GM08714 (cell line): ENCODE measurements around the gene WDR86.

ENCODE experiments used
- H3K4me3 ChIP-seq: fragments of 200-500 bp; sonication (Bioruptor generic); 2 replicates; pipeline ENCODE4 v1.5.1; 2014; ENCODE audit warnings: mild to moderate bottlenecking, low read length, inconsistent platforms
- ZNF274 ChIP-seq: IDR thresholded peaks from 2 replicates; pipeline ENCODE4 v1.6.1; 2012; ENCODE audit warnings: mild to moderate bottlenecking, low read depth, low read length

Gene WDR86

GRCh38 chr7:151410405-151411390 is 860 bp upstream of the WDR86 start:
- no peak for TF ChIP-seq ZNF274
- no peak overlapping the region for H3K4me3 ChIP-seq

GRCh38 chr7:151408839-151409666 is 785 bp downstream of the WDR86 start:
- no peak overlapping the region for H3K4me3 ChIP-seq
- TF ChIP-seq ZNF274: no peak

- no peak overlapping the region for H3K4me3 ChIP-seq
- TF ChIP-seq ZNF274: no peak
Measured at GRCh38 chr7:151408498-151408838, 1.4 kb downstream of the WDR86 start.

DNA sequence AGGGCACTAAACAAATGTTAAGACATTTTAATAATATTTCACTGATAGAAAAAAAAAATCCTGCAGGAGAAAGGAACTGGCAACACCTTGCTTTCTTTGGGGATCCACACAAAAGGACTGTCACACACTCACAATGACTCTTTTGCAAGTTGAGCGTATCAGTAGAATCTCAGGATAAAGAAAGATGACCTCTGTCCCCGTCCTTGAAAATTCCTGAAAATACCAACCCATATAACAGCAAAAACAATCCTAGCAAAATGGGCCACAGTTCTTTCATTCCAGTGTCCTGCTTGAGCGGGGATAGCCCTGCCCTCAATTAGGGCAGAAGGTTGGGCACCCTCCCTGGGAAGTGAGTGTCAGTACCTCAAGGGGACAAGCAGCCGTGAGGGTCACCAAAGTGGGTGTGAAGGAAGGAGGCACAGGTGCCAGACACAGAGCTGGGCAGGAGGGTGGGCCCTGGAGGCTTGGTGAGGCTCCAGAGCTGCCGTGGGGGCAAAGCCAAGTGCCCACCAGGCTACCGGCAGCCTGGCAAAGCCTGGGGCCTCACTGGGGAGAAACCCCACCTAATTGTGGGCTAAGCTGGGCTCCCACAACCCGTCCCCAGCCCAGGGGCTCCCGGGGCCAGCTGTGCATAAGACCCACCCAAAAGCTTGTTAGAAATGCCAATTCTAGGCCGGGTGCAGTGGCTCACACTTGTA is 2.8 kb downstream of the WDR86 start:
- no peak for TF ChIP-seq ZNF274
- no peak overlapping the region for H3K4me3 ChIP-seq

DNA sequence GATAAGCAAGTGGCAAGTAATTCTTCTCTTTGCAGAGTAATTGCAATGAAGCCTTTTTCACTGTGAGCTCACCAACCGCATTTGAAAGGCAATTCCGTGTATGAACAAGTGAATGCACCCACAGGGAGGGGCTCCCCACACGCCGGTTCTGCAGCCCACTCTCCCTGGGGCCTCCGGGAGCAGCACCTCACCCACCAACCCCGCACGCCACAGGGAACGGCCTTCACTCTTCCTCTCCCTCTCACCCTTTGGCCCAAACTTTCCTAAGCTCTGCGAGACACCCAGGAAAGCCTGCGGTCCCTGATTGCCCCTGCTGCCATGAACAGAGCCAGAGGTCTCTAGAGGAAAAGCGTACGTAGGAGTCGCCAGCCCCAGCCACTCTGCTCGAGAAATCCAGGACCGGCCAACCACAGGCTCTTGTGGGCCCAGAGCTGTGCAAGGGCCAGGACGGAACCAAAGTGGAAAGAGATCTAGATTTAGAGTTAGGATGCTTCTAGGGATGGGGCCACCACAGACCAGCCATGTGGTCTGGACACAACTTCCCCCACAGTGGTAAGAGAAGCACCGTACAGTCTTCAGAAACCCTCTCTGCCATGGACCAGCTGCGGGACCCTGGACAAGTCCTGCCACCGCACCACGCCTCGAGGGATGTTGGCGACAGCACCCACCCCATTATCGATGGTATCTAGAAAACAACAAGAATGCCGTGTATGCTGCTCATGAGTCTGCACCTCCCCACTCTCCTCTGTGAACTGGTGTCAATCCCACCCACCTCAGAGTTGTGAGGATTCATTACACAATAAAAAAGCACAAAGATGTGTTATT is 3.6 kb downstream of the WDR86 start:
- TF ChIP-seq ZNF274: no peak
- H3K4me3 ChIP-seq: no peak overlapping the region

DNA sequence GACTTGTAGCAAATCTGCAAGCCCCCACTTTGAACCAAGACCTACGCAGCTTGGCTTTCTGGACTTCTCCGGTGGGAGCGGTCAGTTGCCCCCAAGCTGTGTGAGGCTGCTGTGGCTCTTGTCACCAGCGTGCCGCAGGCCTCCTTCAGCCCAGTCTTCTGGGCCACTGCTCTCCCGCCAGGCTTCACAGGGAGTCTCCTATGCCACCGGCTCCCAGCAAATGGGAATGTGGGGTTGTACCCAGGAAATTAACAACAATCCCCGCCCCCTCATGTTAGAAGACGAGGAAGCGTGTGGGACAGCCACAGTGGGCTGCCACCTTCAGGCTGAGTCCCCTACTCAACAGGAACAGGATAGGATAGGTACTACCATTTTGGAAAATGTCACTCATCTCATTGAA is 4.2 kb downstream of the WDR86 start:
- no peak overlapping the region for H3K4me3 ChIP-seq
- TF ChIP-seq ZNF274: no peak

DNA sequence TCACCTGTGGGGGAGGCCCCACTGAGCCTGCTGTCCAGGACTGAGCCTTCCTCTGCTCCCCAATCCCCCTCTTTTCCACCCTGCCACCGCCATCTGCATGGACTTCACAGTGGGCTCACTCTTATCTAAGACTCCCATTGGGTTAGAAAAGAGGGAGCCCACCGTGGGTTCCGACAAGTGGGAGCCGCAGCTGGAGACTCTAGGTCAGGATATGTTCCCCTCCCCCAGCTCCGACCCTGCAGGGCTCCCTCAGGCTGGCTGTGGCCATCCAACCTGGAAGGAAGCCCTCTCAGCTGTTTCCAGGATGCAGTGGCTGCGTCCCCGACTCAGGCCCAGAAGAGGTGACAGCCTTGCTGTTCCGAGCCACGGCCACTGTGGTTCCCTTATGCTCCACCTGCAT is 4.8 kb downstream of the WDR86 start:
- TF ChIP-seq ZNF274: no peak
- H3K4me3 ChIP-seq: no peak overlapping the region

DNA sequence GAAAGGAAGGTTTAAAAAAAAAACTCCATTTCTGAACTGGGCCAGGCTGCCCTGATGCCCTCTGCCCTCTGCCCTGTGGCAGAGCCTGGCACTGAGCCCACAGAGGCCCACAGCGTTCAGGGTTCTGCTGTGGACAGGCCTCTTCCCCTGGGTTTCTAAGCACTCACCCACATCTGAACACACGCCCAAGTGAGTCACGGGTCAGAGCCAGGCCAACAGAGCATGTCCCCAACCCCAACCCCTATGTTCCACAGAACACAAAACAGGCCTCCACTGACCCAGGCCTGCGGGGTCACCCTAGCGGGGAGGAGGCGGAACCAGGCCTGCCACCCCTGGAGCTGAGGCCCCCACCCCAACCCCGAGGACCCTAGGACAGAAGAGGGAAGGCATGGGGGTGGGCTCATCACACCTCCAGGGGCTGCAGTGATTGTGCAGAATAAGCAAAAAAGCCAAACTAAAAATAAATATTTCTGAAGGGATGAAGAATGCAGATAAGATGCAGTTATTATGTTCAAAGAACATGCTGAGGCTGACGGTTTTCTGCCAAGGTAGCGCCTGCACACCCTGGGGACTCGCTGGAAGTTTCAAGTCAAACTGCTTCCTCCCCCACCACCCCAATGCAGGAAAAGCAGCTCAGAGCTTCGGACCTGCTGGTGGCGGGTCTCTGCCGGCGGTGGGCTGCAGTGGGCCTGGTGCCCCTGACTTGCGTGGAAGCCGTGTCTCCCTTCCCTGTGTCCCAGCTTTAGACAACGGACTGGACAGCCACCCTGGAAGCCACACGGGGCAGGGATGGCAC is 5.4 kb downstream of the WDR86 start:
- no peak overlapping the region for H3K4me3 ChIP-seq

DNA sequence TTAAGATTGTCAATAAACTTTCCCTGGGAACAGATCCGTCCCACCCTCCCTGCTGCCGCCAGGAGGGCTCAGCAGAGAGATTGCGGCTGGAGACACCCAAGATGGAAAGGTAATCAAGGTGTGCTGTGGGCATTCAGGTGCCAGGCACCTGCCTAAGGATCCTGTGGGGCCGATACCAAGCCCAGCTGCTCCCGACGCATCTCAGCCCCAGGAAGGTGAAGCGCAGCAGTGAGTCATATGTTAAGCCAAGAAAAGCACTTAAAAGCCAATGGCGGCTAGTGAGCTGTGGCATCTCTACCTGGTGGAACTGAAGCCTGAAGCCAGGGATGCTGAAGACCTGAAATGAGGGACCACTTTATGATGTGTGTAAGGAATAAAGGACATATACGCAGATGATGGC is 6.1 kb downstream of the WDR86 start:
- H3K4me3 ChIP-seq: no peak overlapping the region
- TF ChIP-seq ZNF274: no peak

More for the DNA sequence above, 5.4 kb downstream of the WDR86 start:
- TF ChIP-seq ZNF274: no peak

GRCh38 chr7:151402029-151402835 is 7.6 kb downstream of the WDR86 start:
- no peak overlapping the region for H3K4me3 ChIP-seq
- no peak for TF ChIP-seq ZNF274

GRCh38 chr7:151400626-151401315 is 9.1 kb downstream of the WDR86 start:
- no peak for TF ChIP-seq ZNF274
- H3K4me3 ChIP-seq: no peak overlapping the region
